Measurements from ENCODE around the gene PCDHGA9.
"Not testable (repeated sequence)": the region's sequence is repeated elsewhere in the genome, so short reads cannot be mapped to it uniquely, and the experiment has no call there.

The PCDHGA9 gene

GRCh38 chr5:141384471-141385267 lies 17.9 kb upstream of the PCDHGA9 start:
- no peak for DNase-seq (ENCODE audit: low spot score)

- peak; percentile 57 for DNase-seq (ENCODE audit: low spot score)
Measured at GRCh38 chr5:141387557-141388311, 14.8 kb upstream of the PCDHGA9 start, which contains the start of gene PCDHGB4. Gene PCDHGB4 (plus strand): TSS chr5:141387698. CDS start chr5:141387885, 187 bp downstream.

- no peak for DNase-seq (ENCODE audit: low spot score)
Measured at GRCh38 chr5:141388661-141389060, 13.9 kb upstream of the PCDHGA9 start.

GRCh38 chr5:141389153-141390042 lies 13.2 kb upstream of the PCDHGA9 start:
- DNase-seq (ENCODE audit: low spot score), result no peak

GRCh38 chr5:141392429-141393198 lies 10.0 kb upstream of the PCDHGA9 start, which contains the start of gene PCDHGA8:
Gene PCDHGA8 (plus strand): TSS chr5:141392633. CDS start chr5:141392814, 181 bp downstream.
- peak; percentile 15 for DNase-seq (ENCODE audit: low spot score)

GRCh38 chr5:141393267-141393666 lies 9.3 kb upstream of the PCDHGA9 start:
- no peak for DNase-seq (ENCODE audit: low spot score)

- not testable (repeated sequence) for DNase-seq (ENCODE audit: low spot score)
Measured at GRCh38 chr5:141394401-141395187, 8.0 kb upstream of the PCDHGA9 start.

GRCh38 chr5:141397756-141398551 lies 4.6 kb upstream of the PCDHGA9 start, which contains the start of gene PCDHGB5:
Gene PCDHGB5 (plus strand): TSS chr5:141397947. CDS start chr5:141398128, 181 bp downstream.
- DNase-seq (ENCODE audit: low spot score), result peak; percentile 39

- DNase-seq (ENCODE audit: low spot score), result no peak
Measured at GRCh38 chr5:141398608-141399007, 4.0 kb upstream of the PCDHGA9 start.

- no peak for DNase-seq (ENCODE audit: low spot score)
Measured at GRCh38 chr5:141399555-141400258, 2.9 kb upstream of the PCDHGA9 start.

- no peak for DNase-seq (ENCODE audit: low spot score)
Measured at GRCh38 chr5:141403387-141403786, 809 bp downstream of the PCDHGA9 start.

- DNase-seq (ENCODE audit: low spot score), result not testable (repeated sequence)
Measured at GRCh38 chr5:141407790-141408505, 5.4 kb downstream of the PCDHGA9 start, which contains the start of gene PCDHGB6. Gene PCDHGB6 (plus strand): TSS chr5:141408021. CDS start chr5:141408203, 182 bp downstream.

GRCh38 chr5:141409598-141410306 lies 7.2 kb downstream of the PCDHGA9 start:
- DNase-seq (ENCODE audit: low spot score), result no peak

- DNase-seq (ENCODE audit: low spot score), result no peak
Measured at GRCh38 chr5:141411575-141411974, 9.0 kb downstream of the PCDHGA9 start.

GRCh38 chr5:141412854-141413539 lies 10.4 kb downstream of the PCDHGA9 start, which contains the start of gene PCDHGA10:
Gene PCDHGA10 (plus strand): TSS chr5:141412987. CDS start chr5:141413176, 189 bp downstream.
- peak; percentile 79 for DNase-seq (ENCODE audit: low spot score)

GRCh38 chr5:141413540-141414069 lies 11.0 kb downstream of the PCDHGA9 start:
- peak; percentile 61 for DNase-seq (ENCODE audit: low spot score)
